Measurements from ENCODE around the gene C3orf22. TPM values are rescaled to one million over a fixed set of nuclear protein-coding genes. Genes with fewer than 3 reads are reported as not detected.
"Not testable (repeated sequence)": the region's sequence is repeated elsewhere in the genome, so short reads cannot be mapped to it uniquely, and the experiment has no call there.

C3orf22 gene
- total RNA-seq: not detected
- long read RNA-seq: 0 reads

GRCh38 chr3:126558336-126559071, at the start of gene C3orf22:
Gene C3orf22, minus strand, starts transcription at chr3:126558932. Its CDS starts 5,542 bp downstream, at chr3:126553390.
- no peaks in the 10 kb centered on the region for H3K36me3 ChIP-seq
- H3K9me3 ChIP-seq (replicated peaks): peaks cover 12% of the 10 kb centered on the region
- H3K4me3 ChIP-seq: no peak within 1 kb of the TSS
- intact Hi-C loops (cut with micrococcal nuclease): no loop called here
- no peaks in the 10 kb centered on the region for H3K4me1 ChIP-seq
- no peak within 1 kb of the TSS for H3K27ac ChIP-seq (replicated peaks)
- H3K27me3 ChIP-seq (ENCODE audit: low read depth): no peaks in the 10 kb centered on the region
- no peak for TF ChIP-seq CTCF (IDR thresholded peaks at IDR 0.05; ENCODE audit: borderline replicate concordance)
- no peak for DNase-seq

- Histone ChIP-seq H3K9me3 (replicated peaks) (no peaks in the 10 kb centered on the region), H3K27me3 (ENCODE audit: low read depth) (no peaks in the 10 kb centered on the region), H3K36me3 (peaks cover 48% of the 10 kb centered on the region), H3K27ac (replicated peaks) (no peak overlapping the region), H3K4me3 (no peak overlapping the region), H3K4me1 (peaks cover 12% of the 10 kb centered on the region)
- no peak for TF ChIP-seq CTCF (IDR thresholded peaks at IDR 0.05; ENCODE audit: borderline replicate concordance)
- DNase-seq: no peak
- intact Hi-C loops (cut with micrococcal nuclease): no loop called here
Measured at GRCh38 chr3:126607214-126607908, 48.6 kb upstream of the C3orf22 start.

- peaks cover 47% of the 10 kb centered on the region for H3K36me3 ChIP-seq
- no peaks in the 10 kb centered on the region for H3K9me3 ChIP-seq (replicated peaks)
- H3K4me3 ChIP-seq: no peak overlapping the region
- DNase-seq: no peak
- no peaks in the 10 kb centered on the region for H3K27me3 ChIP-seq (ENCODE audit: low read depth)
- no peak for TF ChIP-seq CTCF (IDR thresholded peaks at IDR 0.05; ENCODE audit: borderline replicate concordance)
- H3K4me1 ChIP-seq: peaks cover 12% of the 10 kb centered on the region
- intact Hi-C loops (cut with micrococcal nuclease): no loop called here
- no peak overlapping the region for H3K27ac ChIP-seq (replicated peaks)
Measured at GRCh38 chr3:126606001-126606400, 47.3 kb upstream of the C3orf22 start.

- no peak overlapping the region for H3K4me3 ChIP-seq
- H3K36me3 ChIP-seq: peaks cover 35% of the 10 kb centered on the region
- H3K27ac ChIP-seq (replicated peaks): no peak overlapping the region
- H3K4me1 ChIP-seq: peaks cover 12% of the 10 kb centered on the region
- H3K27me3 ChIP-seq (ENCODE audit: low read depth): no peaks in the 10 kb centered on the region
- intact Hi-C loops (cut with micrococcal nuclease): no loop called here
- no peak for DNase-seq
- TF ChIP-seq CTCF (IDR thresholded peaks at IDR 0.05; ENCODE audit: borderline replicate concordance): no peak
- H3K9me3 ChIP-seq (replicated peaks): no peaks in the 10 kb centered on the region
Measured at GRCh38 chr3:126604691-126605090, 46.0 kb upstream of the C3orf22 start.

- no peak for TF ChIP-seq CTCF (IDR thresholded peaks at IDR 0.05; ENCODE audit: borderline replicate concordance)
- Histone ChIP-seq H3K9me3 (replicated peaks) (no peaks in the 10 kb centered on the region), H3K36me3 (no peaks in the 10 kb centered on the region), H3K4me1 (no peaks in the 10 kb centered on the region), H3K4me3 (no peak overlapping the region), H3K27ac (replicated peaks) (no peak overlapping the region), H3K27me3 (ENCODE audit: low read depth) (no peaks in the 10 kb centered on the region)
- intact Hi-C loops (cut with micrococcal nuclease): no loop called here
- no peak for DNase-seq
Measured at GRCh38 chr3:126599101-126599500, 40.4 kb upstream of the C3orf22 start.

GRCh38 chr3:126595479-126595878, 36.7 kb upstream of the C3orf22 start:
- H3K9me3 ChIP-seq (replicated peaks); H3K4me3 ChIP-seq; H3K4me1 ChIP-seq; H3K27me3 ChIP-seq (ENCODE audit: low read depth); intact Hi-C loops (cut with micrococcal nuclease); H3K27ac ChIP-seq (replicated peaks); DNase-seq; H3K36me3 ChIP-seq: not testable (repeated sequence)

- H3K9me3 ChIP-seq (replicated peaks): peaks cover 22% of the 10 kb centered on the region
- H3K27ac ChIP-seq (replicated peaks); H3K27me3 ChIP-seq (ENCODE audit: low read depth); H3K4me1 ChIP-seq; H3K4me3 ChIP-seq; intact Hi-C loops (cut with micrococcal nuclease); DNase-seq; H3K36me3 ChIP-seq: not testable (repeated sequence)
Measured at GRCh38 chr3:126591515-126591914, 32.8 kb upstream of the C3orf22 start.
